Activated T-helper 17 cell treated with anti-CD3 and anti-CD28 coated beads, Interleukin-2, amount 50 U/mL, for 72 hours (primary cell): Measurements from ENCODE around the gene PSMD13. TPM values are rescaled to one million over a fixed set of nuclear protein-coding genes. Genes with fewer than 3 reads are reported as not detected.
A peak's percentile ranks its signal among the peaks of the same experiment; 100 is the strongest.
"Not testable (repeated sequence)": the region's sequence is repeated elsewhere in the genome, so short reads cannot be mapped to it uniquely, and the experiment has no call there.

Experiments used
- ATAC-seq: fragments of 150-1000 bp; cut with Tn5 transposase; replicated peaks from 2 replicates; pipeline ENCODE4 v1.10.0; 2021; ENCODE audit warnings: mild to moderate bottlenecking, moderate library complexity
- H3K27ac Mint-ChIP-seq: one replicate; pipeline ENCODE4 v1.8.0; 2022; ENCODE audit warnings: mixed read lengths
- H3K27me3 Mint-ChIP-seq: one replicate; pipeline ENCODE4 v1.8.0; 2022; ENCODE audit warnings: mixed read lengths
- H3K36me3 Mint-ChIP-seq: one replicate; pipeline ENCODE4 v1.8.0; 2022; ENCODE audit warnings: low read depth, mild to moderate bottlenecking, mixed read lengths
- H3K4me1 Mint-ChIP-seq: one replicate; pipeline ENCODE4 v1.8.0; 2022; ENCODE audit warnings: mixed read lengths
- H3K4me3 Mint-ChIP-seq: one replicate; pipeline ENCODE4 v1.8.0; 2022; ENCODE audit warnings: mild to moderate bottlenecking, mixed read lengths
- H3K9me3 Mint-ChIP-seq: one replicate; pipeline ENCODE4 v1.8.0; 2022; ENCODE audit warnings: mixed read lengths
- total RNA-seq, 2 donors: library from RNA; stranded (reverse); gene quantifications; one replicate each; pipeline ENCODE4 v1.2.3, GENCODE V29; 2022

The PSMD13 gene
- total RNA-seq, 2 donors from 2014 or later = 153 to 211 TPM

DNA sequence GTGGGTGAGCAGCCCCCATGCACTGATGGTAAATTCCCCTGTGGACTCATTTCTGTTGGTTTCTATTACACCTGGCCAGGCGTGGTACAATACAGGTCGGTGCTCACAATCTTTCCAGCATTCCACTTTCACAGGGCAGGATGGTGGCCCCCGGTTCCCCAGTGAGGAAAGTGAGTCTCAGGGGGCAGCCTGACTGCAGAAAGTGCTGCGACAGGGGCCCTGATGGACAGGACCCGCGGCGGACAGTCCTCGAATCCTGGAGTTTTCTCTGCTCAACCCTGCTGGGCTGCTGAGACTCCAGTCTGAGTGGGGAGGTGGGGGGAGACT, 49.1 kb downstream of the PSMD13 start:
- H3K27me3 Mint-ChIP-seq = peaks cover 5% of the 10 kb centered on the region
- no peak overlapping the region for H3K4me3 Mint-ChIP-seq
- H3K36me3 Mint-ChIP-seq = peaks cover 48% of the 10 kb centered on the region
- no peaks in the 10 kb centered on the region for H3K9me3 Mint-ChIP-seq
- ATAC-seq = no peak
- peaks cover 25% of the 10 kb centered on the region for H3K4me1 Mint-ChIP-seq
- no peak overlapping the region for H3K27ac Mint-ChIP-seq

DNA sequence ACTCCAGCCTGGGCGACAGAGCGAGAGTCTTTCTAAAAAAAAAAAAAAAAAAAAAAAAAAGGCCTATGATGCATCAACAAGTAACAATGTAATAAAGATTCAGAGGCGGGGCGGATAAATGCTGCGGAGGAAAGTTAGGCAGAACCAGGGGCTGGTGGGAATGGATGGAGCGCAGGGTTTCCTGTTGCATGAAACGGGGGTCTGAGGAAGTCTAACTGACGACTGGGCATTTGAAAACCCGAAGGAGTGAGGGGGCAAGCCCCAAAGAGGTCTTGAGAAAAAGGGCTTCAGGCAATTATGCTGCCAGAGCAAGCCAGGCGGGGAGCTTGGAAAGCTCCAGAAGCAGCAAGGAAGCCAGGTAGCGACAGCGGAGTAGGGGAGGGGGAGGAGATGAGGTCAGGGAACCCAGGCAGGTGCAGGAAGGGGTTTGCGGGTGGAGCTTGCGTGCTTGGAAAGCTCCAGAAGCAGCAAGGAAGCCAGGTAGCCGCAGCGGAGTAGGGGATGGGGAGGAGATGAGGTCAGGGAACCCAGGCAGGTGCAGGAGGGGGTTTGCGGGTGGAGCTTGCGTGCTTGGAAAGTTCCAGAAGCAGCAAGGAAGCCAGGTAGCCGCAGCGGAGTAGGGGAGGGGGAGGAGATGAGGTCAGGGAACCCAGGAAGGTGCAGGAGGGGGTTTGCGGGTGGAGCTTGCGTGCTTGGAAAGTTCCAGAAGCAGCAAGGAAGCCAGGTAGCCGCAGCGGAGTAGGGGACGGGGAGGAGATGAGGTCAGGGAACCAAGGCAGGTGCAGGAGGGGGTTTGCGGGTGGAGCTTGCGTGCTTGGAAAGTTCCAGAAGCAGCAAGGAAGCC, 50.4 kb downstream of the PSMD13 start:
- peak; percentile 13 for ATAC-seq
- not testable (repeated sequence) for H3K27me3 Mint-ChIP-seq, H3K9me3 Mint-ChIP-seq
- peaks cover 20% of the 10 kb centered on the region for H3K4me1 Mint-ChIP-seq
- peak overlapping the region; percentile 97 for H3K4me3 Mint-ChIP-seq
- H3K36me3 Mint-ChIP-seq = peaks cover 46% of the 10 kb centered on the region
- H3K27ac Mint-ChIP-seq = peak overlapping the region; percentile 96

DNA sequence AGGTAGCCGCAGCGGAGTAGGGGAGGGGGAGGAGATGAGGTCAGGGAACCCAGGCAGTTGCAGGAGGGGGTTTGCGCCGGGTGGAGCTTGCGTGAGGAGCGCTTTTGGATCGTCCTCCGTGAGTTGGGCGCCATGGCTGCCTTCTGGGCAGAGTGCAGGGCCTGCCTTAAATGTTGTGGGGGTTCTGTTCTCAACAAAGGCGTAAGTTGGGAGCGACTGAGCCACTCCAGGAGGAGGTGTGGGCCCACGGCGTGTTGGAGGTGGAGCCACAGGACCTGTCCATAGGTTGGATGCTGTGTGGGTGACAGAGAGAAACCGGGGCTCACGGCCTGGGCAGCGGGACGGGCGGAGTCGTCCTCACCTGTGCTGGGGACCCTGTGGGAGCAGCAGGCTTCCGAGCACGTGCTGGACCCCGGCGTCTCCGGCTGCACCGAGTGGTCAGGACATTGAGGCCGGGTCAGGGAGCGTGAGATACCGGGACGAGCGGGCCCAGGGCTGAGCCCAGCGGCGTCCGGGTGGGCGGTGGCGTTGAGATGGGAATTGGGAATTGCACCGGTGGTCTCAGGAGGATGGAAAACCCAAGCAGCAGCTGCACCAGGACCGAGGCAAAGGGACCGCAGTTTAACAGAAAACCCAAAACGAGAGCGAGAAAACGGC, 51.2 kb downstream of the PSMD13 start:
- Mint-ChIP-seq H3K4me1 (peaks cover 12% of the 10 kb centered on the region), H3K27me3 (no peaks in the 10 kb centered on the region), H3K4me3 (peak overlapping the region; percentile 97), H3K36me3 (peaks cover 39% of the 10 kb centered on the region), H3K27ac (peak overlapping the region; percentile 96), H3K9me3 (no peaks in the 10 kb centered on the region)
- peak; percentile 63 for ATAC-seq

DNA sequence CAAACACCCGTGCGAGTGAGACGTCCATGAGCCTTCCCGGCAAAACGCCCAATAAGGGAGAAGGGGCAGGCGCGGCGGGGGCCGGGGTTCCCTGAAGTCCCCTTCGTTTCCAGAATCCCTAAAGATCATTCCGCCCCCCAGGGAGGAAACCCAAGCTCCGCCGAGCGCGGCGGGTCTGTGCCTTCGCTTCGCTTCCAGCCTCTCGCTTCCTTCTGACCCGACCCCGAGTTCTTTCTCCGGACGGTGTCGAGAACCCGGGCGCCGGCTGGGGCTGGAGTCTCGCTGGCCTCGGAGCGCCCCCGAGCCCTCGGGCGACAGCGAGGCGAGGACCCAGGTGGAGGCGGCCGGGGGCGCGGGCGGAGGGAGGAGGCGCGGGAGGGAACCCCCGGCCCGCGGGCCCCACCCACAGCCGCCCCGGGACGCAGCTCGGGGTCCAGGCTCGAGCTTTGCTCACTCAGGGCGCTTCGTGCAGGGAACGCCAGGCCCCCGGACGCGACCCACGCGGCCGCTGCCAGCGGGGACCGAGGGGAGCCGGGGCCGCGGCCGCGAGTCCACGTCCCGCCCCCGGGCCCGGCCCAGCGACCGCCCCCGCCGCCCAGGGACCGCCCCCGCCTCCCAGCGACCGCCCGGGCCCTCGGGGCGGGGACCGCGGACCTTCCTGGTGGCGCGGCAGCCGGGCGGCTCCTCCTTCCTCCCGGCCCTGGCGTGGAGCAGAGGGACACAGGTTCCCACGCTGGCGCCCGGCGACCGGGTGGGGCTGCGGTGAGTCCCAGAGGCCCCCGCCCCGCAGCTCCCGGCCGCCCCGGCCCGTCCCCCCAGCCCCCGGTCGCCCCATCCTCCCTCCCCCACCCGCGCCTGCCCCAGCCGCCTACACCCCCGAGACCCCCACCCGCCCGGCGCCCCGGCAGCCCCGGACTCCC, 52.0 kb downstream of the PSMD13 start, which contains the start of gene PGGHG:
Gene PGGHG, plus strand, starts transcription at position 649 of the 920 bp plus-strand sequence. CDS start 691 bp downstream, outside the sequence.
- peak within 1 kb of the TSS; percentile 96 for H3K27ac Mint-ChIP-seq
- peak; percentile 37 for ATAC-seq
- H3K4me1 Mint-ChIP-seq = peaks cover 11% of the 10 kb centered on the region
- H3K9me3 Mint-ChIP-seq = no peaks in the 10 kb centered on the region
- no peaks in the 10 kb centered on the region for H3K27me3 Mint-ChIP-seq
- peak within 1 kb of the TSS; percentile 97 for H3K4me3 Mint-ChIP-seq
- peaks cover 40% of the 10 kb centered on the region for H3K36me3 Mint-ChIP-seq

DNA sequence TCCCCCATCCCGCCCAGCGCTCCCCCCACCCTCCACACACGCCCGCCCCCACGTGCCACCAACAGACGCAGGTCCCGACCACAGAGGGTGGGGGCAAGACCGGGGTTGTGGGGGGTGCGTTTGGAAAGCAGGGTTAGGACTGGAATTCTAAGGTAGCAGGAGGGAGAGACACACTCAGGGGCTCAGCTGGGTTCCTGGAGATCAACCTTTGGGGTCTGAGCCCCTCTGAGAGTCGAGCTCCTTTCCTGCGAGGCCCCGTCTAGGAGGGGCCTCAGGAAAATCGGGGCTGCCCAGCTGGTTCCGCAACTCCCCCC, 52.6 kb downstream of the PSMD13 start:
- no peak overlapping the region for H3K27ac Mint-ChIP-seq
- no peak for ATAC-seq
- H3K27me3 Mint-ChIP-seq = no peaks in the 10 kb centered on the region
- H3K9me3 Mint-ChIP-seq = no peaks in the 10 kb centered on the region
- H3K4me3 Mint-ChIP-seq = peak overlapping the region; percentile 62
- H3K36me3 Mint-ChIP-seq = peaks cover 46% of the 10 kb centered on the region
- H3K4me1 Mint-ChIP-seq = peaks cover 11% of the 10 kb centered on the region

DNA sequence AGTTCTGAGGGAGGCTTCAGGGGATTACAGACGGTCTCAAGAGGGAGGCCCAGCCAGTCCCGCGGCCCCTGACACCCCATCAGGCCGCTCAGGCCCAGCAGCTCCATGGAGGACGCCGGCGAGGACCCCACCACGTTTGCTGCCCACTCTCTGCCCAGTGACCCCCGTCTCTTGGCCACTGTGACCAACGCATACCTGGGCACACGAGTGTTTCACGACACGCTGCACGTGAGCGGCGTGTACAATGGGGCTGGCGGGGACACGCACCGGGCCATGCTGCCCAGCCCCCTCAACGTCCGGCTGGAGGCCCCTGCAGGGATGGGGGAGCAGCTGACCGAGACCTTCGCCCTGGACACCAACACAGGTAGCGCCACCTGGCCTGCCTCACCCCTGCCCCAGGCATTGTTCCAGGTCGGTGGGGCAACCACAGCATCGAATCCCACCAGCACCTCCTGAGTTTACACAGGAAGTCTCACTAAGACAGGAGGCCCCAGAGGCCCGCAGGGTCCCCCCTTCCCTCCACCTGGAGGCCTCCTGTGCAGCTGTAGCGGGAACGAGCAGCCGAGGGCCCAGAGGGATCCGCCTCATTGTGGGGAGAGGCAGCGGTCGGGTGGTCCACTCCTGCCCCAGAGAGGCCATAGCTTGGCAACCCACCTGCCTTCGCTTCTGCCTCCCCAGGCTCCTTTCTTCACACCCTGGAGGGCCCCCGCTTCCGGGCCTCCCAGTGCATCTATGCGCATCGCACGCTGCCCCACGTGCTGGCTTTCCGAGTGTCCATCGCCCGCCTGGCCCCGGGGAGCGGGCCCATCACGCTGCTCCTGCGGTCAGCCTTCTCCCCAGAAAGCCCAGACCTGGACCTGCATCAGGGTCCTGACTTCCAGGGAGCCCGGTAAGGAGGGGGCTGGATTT, 53.2 kb downstream of the PSMD13 start:
- no peak for ATAC-seq
- no peaks in the 10 kb centered on the region for H3K27me3 Mint-ChIP-seq
- peak overlapping the region; percentile 20 for H3K27ac Mint-ChIP-seq
- H3K9me3 Mint-ChIP-seq = no peaks in the 10 kb centered on the region
- peaks cover 52% of the 10 kb centered on the region for H3K36me3 Mint-ChIP-seq
- peaks cover 11% of the 10 kb centered on the region for H3K4me1 Mint-ChIP-seq
- peak overlapping the region; percentile 62 for H3K4me3 Mint-ChIP-seq

DNA sequence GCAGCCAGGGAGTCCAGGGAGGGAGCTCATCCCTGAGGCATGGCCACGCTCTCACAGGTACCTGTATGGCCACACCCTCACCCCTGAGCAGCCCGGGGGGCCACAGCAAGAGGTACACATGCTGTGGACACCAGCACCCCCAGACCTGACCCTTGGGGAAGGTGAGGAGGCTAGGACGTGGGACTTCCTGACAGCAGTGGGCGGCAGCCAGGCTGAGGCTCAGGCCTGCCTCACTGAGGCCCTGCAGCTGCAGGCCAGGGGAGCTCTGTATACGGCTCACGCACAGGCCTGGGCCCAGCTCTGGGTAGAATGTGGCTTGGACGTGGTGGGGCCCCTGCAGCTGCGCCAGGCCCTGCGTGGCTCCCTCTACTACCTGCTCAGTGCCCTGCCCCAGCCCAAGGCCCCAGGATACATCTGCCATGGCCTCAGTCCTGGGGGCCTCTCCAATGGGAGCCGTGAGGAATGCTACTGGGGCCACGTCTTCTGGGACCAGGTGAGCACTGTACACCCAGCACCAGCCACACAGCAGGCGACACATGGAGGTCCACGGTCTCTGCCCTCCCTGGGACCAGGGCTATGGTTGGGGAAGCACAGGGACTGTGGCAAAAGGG, 54.0 kb downstream of the PSMD13 start:
- Mint-ChIP-seq H3K9me3 (no peaks in the 10 kb centered on the region), H3K4me1 (peaks cover 11% of the 10 kb centered on the region)

DNA sequence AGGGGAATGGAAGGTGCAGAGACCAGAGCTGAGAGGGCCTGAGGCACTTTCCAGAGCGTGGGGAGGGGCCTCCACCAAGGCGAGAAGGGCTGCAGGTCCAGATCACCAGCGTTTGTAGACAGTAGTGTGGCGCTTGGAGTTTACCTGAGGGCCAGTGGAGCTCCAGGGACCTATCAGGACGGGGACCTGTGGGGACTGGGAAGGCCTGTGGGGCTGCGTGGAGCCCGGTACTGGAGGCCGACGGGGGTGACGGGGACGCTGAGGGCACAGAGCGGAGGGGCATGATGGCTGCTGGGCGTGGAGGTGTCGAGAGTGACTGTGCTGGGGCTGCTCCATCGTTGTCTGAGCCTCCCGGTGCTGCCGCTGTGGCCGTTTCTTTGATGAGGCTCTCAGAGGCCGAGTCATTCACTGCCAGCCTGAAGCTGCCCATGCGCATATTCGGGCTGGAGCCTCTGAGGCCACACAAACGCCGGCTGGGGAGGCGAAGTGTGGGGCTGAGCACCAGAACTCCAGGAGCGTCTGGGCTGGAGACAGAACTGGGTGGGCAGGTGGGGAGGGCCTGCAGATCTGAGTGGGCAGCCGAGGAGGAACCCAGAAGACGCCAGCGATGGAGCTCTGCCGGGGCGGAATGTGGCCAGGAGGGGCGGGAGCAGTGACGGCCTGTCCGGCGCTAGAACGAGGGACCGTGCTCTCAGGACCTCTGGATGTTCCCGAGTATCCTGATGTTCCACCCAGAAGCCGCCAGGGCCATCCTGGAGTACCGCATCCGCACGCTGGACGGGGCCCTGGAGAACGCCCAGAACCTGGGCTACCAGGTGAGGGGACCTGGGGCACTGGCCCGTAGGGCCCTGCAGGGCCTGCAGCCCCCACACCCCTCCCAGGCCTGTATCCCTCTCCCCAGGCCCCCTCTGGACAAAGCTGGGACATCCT, 54.8 kb downstream of the PSMD13 start:
- Mint-ChIP-seq H3K4me1 (peaks cover 6% of the 10 kb centered on the region), H3K4me3 (peak overlapping the region; percentile 62), H3K36me3 (peaks cover 53% of the 10 kb centered on the region), H3K27me3 (no peaks in the 10 kb centered on the region), H3K27ac (peak overlapping the region; percentile 20), H3K9me3 (no peaks in the 10 kb centered on the region)
- no peak for ATAC-seq

More for the DNA sequence above, 54.0 kb downstream of the PSMD13 start:
- Mint-ChIP-seq H3K27ac (peak overlapping the region; percentile 20), H3K4me3 (peak overlapping the region; percentile 62), H3K36me3 (peaks cover 53% of the 10 kb centered on the region), H3K27me3 (no peaks in the 10 kb centered on the region)
- ATAC-seq = no peak

DNA sequence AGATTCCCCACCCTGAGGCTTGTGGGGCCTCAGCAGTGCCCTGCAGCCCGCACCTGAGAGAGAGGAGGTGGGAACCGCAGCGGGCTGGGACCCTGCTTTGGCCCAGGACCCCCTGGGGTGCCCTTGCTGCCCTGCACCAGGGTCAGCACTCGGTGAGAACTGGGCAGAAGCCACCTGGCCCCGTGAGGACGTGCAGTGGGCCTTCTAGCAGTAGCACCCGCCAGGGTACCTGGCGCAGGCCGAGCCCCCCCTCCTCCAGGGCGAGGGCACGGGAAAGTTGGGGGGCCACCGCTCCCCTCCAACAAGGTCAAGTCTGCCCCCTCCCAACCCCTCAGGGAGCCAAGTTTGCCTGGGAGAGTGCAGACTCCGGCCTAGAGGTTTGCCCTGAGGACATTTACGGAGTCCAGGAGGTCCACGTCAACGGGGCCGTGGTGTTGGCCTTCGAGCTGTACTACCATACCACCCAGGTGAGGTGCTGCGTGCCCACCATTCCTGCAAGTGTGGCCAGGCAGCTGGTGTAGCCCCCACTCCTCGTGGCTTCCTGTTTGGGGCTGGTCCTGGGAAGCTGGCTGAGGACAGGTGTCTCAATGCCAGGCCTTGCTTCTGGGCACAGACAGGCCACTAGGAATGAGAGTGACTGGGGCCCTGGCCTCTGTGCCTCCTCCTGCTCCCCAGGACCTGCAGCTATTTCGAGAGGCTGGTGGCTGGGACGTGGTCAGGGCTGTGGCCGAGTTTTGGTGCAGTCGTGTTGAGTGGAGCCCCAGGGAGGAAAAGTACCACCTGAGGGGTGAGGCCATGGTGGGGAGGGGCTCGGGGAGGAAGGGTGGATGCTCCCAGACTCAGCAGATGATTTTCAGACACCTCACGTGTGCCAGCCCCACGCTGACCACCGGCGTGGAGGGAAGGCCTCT, 55.7 kb downstream of the PSMD13 start:
- H3K27me3 Mint-ChIP-seq = no peaks in the 10 kb centered on the region
- H3K4me1 Mint-ChIP-seq = peaks cover under 1% of the 10 kb centered on the region
- ATAC-seq = no peak
- peaks cover 45% of the 10 kb centered on the region for H3K36me3 Mint-ChIP-seq
- H3K4me3 Mint-ChIP-seq = no peak overlapping the region
- no peak overlapping the region for H3K27ac Mint-ChIP-seq
- no peaks in the 10 kb centered on the region for H3K9me3 Mint-ChIP-seq

DNA sequence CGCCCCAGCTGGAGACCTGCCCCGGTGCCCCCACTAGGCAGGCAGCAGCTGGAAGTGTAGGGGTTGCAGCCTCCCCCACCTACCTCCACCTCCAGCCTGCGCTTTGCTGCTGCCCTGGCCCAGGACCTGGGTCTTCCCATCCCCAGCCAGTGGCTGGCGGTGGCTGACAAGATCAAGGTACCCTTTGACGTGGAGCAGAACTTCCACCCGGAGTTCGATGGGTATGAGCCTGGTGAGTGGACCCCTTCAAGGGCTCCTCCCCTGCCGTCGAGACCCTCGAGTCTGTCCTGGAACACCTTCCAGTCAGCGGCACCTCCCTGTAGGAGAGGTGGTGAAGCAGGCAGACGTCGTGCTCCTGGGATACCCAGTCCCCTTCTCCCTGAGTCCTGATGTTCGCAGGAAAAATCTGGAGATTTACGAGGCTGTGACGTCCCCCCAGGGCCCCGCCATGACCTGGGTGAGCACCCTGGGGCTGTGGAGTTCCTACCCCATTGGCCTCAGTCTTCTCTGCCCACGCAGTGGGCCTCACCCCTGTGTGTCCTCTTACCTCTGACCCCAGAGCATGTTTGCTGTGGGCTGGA, 56.6 kb downstream of the PSMD13 start:
- no peak overlapping the region for H3K27ac Mint-ChIP-seq
- H3K36me3 Mint-ChIP-seq = peaks cover 37% of the 10 kb centered on the region
- ATAC-seq = no peak
- no peak overlapping the region for H3K4me3 Mint-ChIP-seq
- no peaks in the 10 kb centered on the region for H3K27me3 Mint-ChIP-seq
- no peaks in the 10 kb centered on the region for H3K9me3 Mint-ChIP-seq
- peaks cover 5% of the 10 kb centered on the region for H3K4me1 Mint-ChIP-seq

DNA sequence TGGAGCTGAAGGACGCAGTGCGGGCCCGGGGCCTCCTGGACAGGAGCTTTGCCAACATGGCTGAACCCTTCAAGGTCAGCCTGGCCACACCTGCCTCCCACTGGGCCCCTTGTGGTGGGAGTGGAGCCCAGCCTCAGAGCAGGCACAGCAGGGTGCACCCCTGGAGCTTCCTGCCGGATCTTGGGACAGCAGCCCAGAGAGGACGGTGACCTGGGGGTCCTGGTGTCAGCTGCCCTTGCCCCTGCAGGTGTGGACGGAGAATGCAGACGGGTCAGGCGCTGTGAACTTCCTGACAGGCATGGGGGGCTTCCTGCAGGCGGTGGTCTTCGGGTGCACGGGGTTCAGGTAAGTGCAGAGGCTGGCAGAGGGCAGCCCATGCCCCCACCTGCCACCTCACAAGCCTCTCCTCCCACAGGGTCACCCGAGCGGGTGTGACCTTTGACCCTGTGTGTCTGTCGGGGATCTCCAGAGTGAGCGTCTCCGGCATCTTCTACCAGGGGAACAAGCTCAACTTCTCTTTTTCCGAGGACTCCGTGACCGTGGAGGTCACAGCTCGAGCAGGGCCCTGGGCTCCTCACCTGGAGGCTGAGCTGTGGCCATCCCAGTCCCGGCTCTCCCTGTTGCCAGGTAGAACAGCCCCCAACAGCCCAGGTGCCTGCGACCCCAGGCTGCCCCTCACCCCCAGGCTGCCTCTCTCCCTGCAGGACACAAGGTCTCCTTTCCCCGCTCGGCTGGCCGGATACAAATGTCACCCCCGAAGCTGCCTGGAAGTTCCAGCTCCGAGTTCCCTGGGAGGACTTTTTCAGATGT, 57.3 kb downstream of the PSMD13 start:
- Mint-ChIP-seq H3K36me3 (peaks cover 37% of the 10 kb centered on the region), H3K27me3 (no peaks in the 10 kb centered on the region), H3K4me1 (peaks cover 5% of the 10 kb centered on the region), H3K4me3 (no peak overlapping the region), H3K27ac (no peak overlapping the region), H3K9me3 (no peaks in the 10 kb centered on the region)
- ATAC-seq = no peak
